Neural progenitor cell (in vitro differentiated cells): ENCODE data around the gene MLX. TPM values are rescaled to one million over a fixed set of nuclear protein-coding genes. Genes with fewer than 3 reads are reported as not detected.

Source experiments
- DNase-seq: peaks from one replicate; pipeline ENCODE4 v3.0.0-alpha.2; 2016; ENCODE audit warnings: low spot score
- H2AFZ ChIP-seq: fragments of 200-600 bp; sonication (generic); replicated peaks from 2 replicates; pipeline ENCODE4 v1.6.1; 2016; ENCODE audit warnings: antibody characterized with exemption
- H3F3A ChIP-seq: fragments of 200-600 bp; sonication (generic); 2 replicates; pipeline ENCODE4 v1.6.1; 2016; ENCODE audit warnings: antibody characterized with exemption, low read depth
- H3K27ac ChIP-seq: fragments of 200-600 bp; sonication (generic); 2 replicates; pipeline ENCODE4 v1.5.1; 2016; ENCODE audit warnings: mild to moderate bottlenecking
- H3K27me3 ChIP-seq: fragments of 200-600 bp; sonication (generic); 2 replicates; pipeline ENCODE4 v1.6.1; 2016; ENCODE audit warnings: mild to moderate bottlenecking, moderate library complexity
- H3K36me3 ChIP-seq: fragments of 200-600 bp; sonication (generic); 2 replicates; pipeline ENCODE4 v1.5.1; 2016
- H3K4me1 ChIP-seq: fragments of 200-600 bp; sonication (generic); 2 replicates; pipeline ENCODE4 v1.6.1; 2016; ENCODE audit warnings: mixed run types
- H3K4me2 ChIP-seq: fragments of 200-600 bp; sonication (generic); 2 replicates; pipeline ENCODE4 v1.6.1; 2016
- H3K4me3 ChIP-seq: fragments of 200-600 bp; sonication (generic); 2 replicates; pipeline ENCODE4 v1.5.1; 2016
- H3K79me2 ChIP-seq: fragments of 200-600 bp; sonication (generic); 2 replicates; pipeline ENCODE4 v1.6.1; 2016; ENCODE audit warnings: low read depth
- H3K9ac ChIP-seq: fragments of 200-600 bp; sonication (generic); 2 replicates; pipeline ENCODE4 v1.6.1; 2016
- H3K9me3 ChIP-seq: fragments of 200-600 bp; sonication (generic); 2 replicates; pipeline ENCODE4 v1.5.1; 2016; ENCODE audit warnings: low read depth
- H4K20me1 ChIP-seq: fragments of 200-600 bp; sonication (generic); 2 replicates; pipeline ENCODE4 v1.6.1; 2016; ENCODE audit warnings: low read depth
- H3K27ac Mint-ChIP-seq: 3 replicates; pipeline ENCODE4 v1.8.0; 2021; ENCODE audit warnings: mixed read lengths
- H3K27me3 Mint-ChIP-seq: 2 replicates; pipeline ENCODE4 v1.8.0; 2022; ENCODE audit warnings: low read depth, mild to moderate bottlenecking, inconsistent platforms, moderate library complexity, mixed read lengths; ENCODE audit not compliant: insufficient read depth
- H3K36me3 Mint-ChIP-seq: 3 replicates; pipeline ENCODE4 v1.8.0; 2021; ENCODE audit warnings: mixed read lengths
- H3K4me1 Mint-ChIP-seq: 3 replicates; pipeline ENCODE4 v1.8.0; 2021; ENCODE audit warnings: mixed read lengths
- H3K4me3 Mint-ChIP-seq: 3 replicates; pipeline ENCODE4 v1.8.0; 2021; ENCODE audit warnings: mild to moderate bottlenecking, moderate library complexity, mixed read lengths
- H3K9me3 Mint-ChIP-seq: 3 replicates; pipeline ENCODE4 v1.8.0; 2020; ENCODE audit warnings: mixed read lengths
- CTCF ChIP-seq: fragments of 200-600 bp; sonication (generic); IDR thresholded peaks from 2 replicates; pipeline ENCODE4 v1.5.1; 2017; ENCODE audit warnings: antibody characterized with exemption, mild to moderate bottlenecking
- EZH2 ChIP-seq: fragments of 200-600 bp; sonication (generic); IDR thresholded peaks from 2 replicates; pipeline ENCODE4 v1.6.1; 2017; ENCODE audit warnings: antibody characterized with exemption, mild to moderate bottlenecking, moderate library complexity
- EZH2phosphoT487 ChIP-seq: fragments of 200-600 bp; sonication (generic); IDR thresholded peaks from 2 replicates; pipeline ENCODE4 v1.6.1; 2017; ENCODE audit warnings: antibody characterized with exemption
- total RNA-seq: library from RNA; depleted of rRNA; stranded (reverse); fragments of >200 nt; gene quantifications from 2 replicates; pipeline ENCODE4 v1.2.3, GENCODE V29; 2015; ENCODE audit warnings: low replicate concordance

Gene MLX
- total RNA-seq, 1 donor from 2014 or later, result 15.8 TPM

- Histone ChIP-seq H3K4me3 (no peak overlapping the region), H4K20me1 (no peaks in the 10 kb centered on the region), H3K4me1 (peaks cover 21% of the 10 kb centered on the region), H3K36me3 (no peaks in the 10 kb centered on the region), H3F3A (peaks cover 17% of the 10 kb centered on the region), H2AFZ (no peak overlapping the region), H3K4me2 (no peak overlapping the region), H3K79me2 (no peaks in the 10 kb centered on the region), H3K27ac (no peak overlapping the region), H3K9me3 (no peaks in the 10 kb centered on the region), H3K27me3 (no peaks in the 10 kb centered on the region), H3K9ac (no peak overlapping the region)
- Mint-ChIP-seq H3K4me3 (peak overlapping the region; percentile 77), H3K4me1 (peaks cover 69% of the 10 kb centered on the region), H3K36me3 (peaks cover 18% of the 10 kb centered on the region), H3K27me3 (peaks cover 10% of the 10 kb centered on the region), H3K27ac (peak overlapping the region; percentile 100), H3K9me3 (no peaks in the 10 kb centered on the region)
- TF ChIP-seq EZH2 (no peak), CTCF (no peak), EZH2phosphoT487 (no peak)
- DNase-seq, result no peak
Observed at GRCh38 chr17:42521036-42521435, 45.9 kb upstream of the MLX start.

- Histone ChIP-seq H3K4me1 (peaks cover 21% of the 10 kb centered on the region), H3K36me3 (no peaks in the 10 kb centered on the region), H3K9ac (no peak overlapping the region), H3K79me2 (no peaks in the 10 kb centered on the region), H3K4me3 (no peak overlapping the region), H3K9me3 (no peaks in the 10 kb centered on the region), H2AFZ (no peak overlapping the region), H4K20me1 (no peaks in the 10 kb centered on the region), H3F3A (peaks cover 17% of the 10 kb centered on the region), H3K27me3 (no peaks in the 10 kb centered on the region), H3K4me2 (no peak overlapping the region), H3K27ac (no peak overlapping the region)
- Mint-ChIP-seq H3K4me3 (peak overlapping the region; percentile 71), H3K27ac (peak overlapping the region; percentile 100), H3K27me3 (peaks cover 10% of the 10 kb centered on the region), H3K4me1 (peaks cover 67% of the 10 kb centered on the region), H3K9me3 (no peaks in the 10 kb centered on the region), H3K36me3 (peaks cover 16% of the 10 kb centered on the region)
- no peak for DNase-seq
- no peak for TF ChIP-seq CTCF
- no peak for TF ChIP-seq EZH2
- no peak for TF ChIP-seq EZH2phosphoT487
Observed at GRCh38 chr17:42521666-42522262, 45.1 kb upstream of the MLX start.

GRCh38 chr17:42522263-42522790, 44.6 kb upstream of the MLX start:
- DNase-seq, result no peak
- Histone ChIP-seq H3K4me3 (no peak overlapping the region), H3F3A (peaks cover 17% of the 10 kb centered on the region), H3K4me1 (peaks cover 21% of the 10 kb centered on the region), H3K9ac (no peak overlapping the region), H2AFZ (no peak overlapping the region), H3K4me2 (no peak overlapping the region), H3K27ac (no peak overlapping the region), H3K79me2 (no peaks in the 10 kb centered on the region), H3K27me3 (no peaks in the 10 kb centered on the region), H4K20me1 (no peaks in the 10 kb centered on the region), H3K36me3 (no peaks in the 10 kb centered on the region), H3K9me3 (no peaks in the 10 kb centered on the region)
- Mint-ChIP-seq H3K27me3 (peaks cover 10% of the 10 kb centered on the region), H3K4me1 (peaks cover 69% of the 10 kb centered on the region), H3K9me3 (no peaks in the 10 kb centered on the region), H3K27ac (peak overlapping the region; percentile 100), H3K4me3 (no peak overlapping the region), H3K36me3 (peaks cover 16% of the 10 kb centered on the region)
- TF ChIP-seq EZH2phosphoT487 (no peak), EZH2 (no peak), CTCF (no peak)
